Measurements from ENCODE around the gene ADGRG6. TPM values are rescaled to one million over a fixed set of nuclear protein-coding genes. Genes with fewer than 3 reads are reported as not detected.

Gene ADGRG6
- total and polyA plus RNA-seq, 2 of the 8 experiments (the other 6 are each of a cell fraction or from before 2014, with no cell fraction given), result 1.1 to 6.2 TPM

DNA sequence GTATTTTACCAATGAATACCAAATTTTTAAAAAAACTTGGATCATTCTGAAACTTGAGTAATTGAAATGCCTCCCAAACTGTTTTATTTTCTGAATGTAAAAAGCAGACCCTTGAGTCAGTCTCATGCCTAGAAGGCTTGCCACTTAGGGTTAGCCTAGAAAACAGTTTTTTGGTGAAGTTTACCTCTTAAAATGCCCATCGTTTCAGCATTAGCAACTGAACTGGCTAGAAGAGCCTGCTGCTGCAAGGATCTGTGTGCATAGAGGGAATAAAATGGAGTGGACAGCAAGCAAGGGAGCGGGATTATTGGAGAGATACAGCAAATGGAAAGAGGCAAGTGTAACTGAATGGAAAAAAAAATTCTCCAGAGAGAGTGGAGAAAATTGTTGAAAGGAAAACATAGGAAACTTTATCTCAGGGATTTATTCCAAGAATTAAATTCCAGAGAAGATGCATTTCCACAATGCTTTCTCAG lies 40.1 kb downstream of the ADGRG6 start:
- H2BK5ac ChIP-seq (ENCODE audit: low read depth, low read length), result no peak overlapping the region
- no peak for TF ChIP-seq RBBP5 (IDR thresholded peaks at IDR 0.05; ENCODE audit: borderline replicate concordance, low read depth, low read length)
- H4K91ac ChIP-seq (replicated peaks; ENCODE audit: insufficient read length, low read length), result no peak overlapping the region
- no peak overlapping the region for H3K14ac ChIP-seq (ENCODE audit: insufficient read length)
- no peaks in the 10 kb centered on the region for H4K20me1 ChIP-seq (replicated peaks in 1 of 2; ENCODE audit: control insufficient read depth in 1 of 2, insufficient read depth in 2 of 2, low read length in 2 of 2)
- H3K79me1 ChIP-seq (ENCODE audit: low read depth, low read length), result no peaks in the 10 kb centered on the region
- no peaks in the 10 kb centered on the region for H3K9me3 ChIP-seq (ENCODE audit: insufficient read depth in 2 of 2, low read depth in 1 of 2, low read length in 1 of 2)
- no peak overlapping the region for H3K56ac ChIP-seq (replicated peaks; ENCODE audit: insufficient read length, low read depth, low read length)
- H3K23me2 ChIP-seq (ENCODE audit: low read depth, low read length), result no peaks in the 10 kb centered on the region
- no peaks in the 10 kb centered on the region for H3K36me3 ChIP-seq (ENCODE audit: control insufficient read depth in 2 of 4, insufficient read depth in 4 of 4, low read length in 3 of 4)
- no peak overlapping the region for H4K8ac ChIP-seq (ENCODE audit: extremely low read depth, insufficient read depth, low read length)
- FAIRE-seq (no peak), DNase-seq (ENCODE audit: low read depth in 1 of 2, low spot score in 2 of 2) (no peak)
- H3K4me2 ChIP-seq (ENCODE audit: insufficient read depth in 1 of 2, low read depth in 2 of 2, low read length in 2 of 2), result no peak overlapping the region
- ChIA-PET CTCF (ENCODE audit: partially characterized antibody) (no interaction called here), POLR2A (ENCODE audit: partially characterized antibody) (no interaction called here)
- 95% methylated on average over 2 of the region's 2 CpGs; no CpG with 5 or more reads in 1 of the 2 experiments for WGBS, 2 experiments (ENCODE audit: extremely low coverage in 1 of 2, insufficient coverage in 1 of 2, insufficient read length in 1 of 2, insufficient replicate concordance in 2 of 2, low coverage in 1 of 2, low lambda C conversion rate in 2 of 2, missing lambda C conversion rate in 1 of 2)
- H2AFZ ChIP-seq (ENCODE audit: low read length), result no peak overlapping the region
- no peak overlapping the region for H4K5ac ChIP-seq (ENCODE audit: insufficient read length, low read depth, low read length)
- H3K4me3 ChIP-seq (ENCODE audit: extremely low read depth in 1 of 4, insufficient read depth in 2 of 4, low read depth in 3 of 4, low read length in 4 of 4), result no peak overlapping the region
- H2BK12ac ChIP-seq (ENCODE audit: low read depth, low read length), result no peak overlapping the region
- no peak overlapping the region for H2BK15ac ChIP-seq (ENCODE audit: low read length)
- H3K4me1 ChIP-seq (replicated peaks in 1 of 4; ENCODE audit: control insufficient read depth in 3 of 4, insufficient read depth in 4 of 4, low read length in 3 of 4), result no peaks in the 10 kb centered on the region
- H3K18ac ChIP-seq (ENCODE audit: extremely low read depth, low read length), result no peak overlapping the region
- no peak overlapping the region for H3K23ac ChIP-seq (ENCODE audit: insufficient read length)
- no peak overlapping the region for H2BK120ac ChIP-seq (replicated peaks; ENCODE audit: low read depth, low read length)
- no peaks in the 10 kb centered on the region for H3K79me2 ChIP-seq (ENCODE audit: control insufficient read depth in 1 of 2, insufficient read depth in 2 of 2, low read length in 2 of 2)
- H2BK20ac ChIP-seq (ENCODE audit: low read length), result no peak overlapping the region
- H2AK5ac ChIP-seq (ENCODE audit: low read depth, low read length), result no peak overlapping the region
- H3K9ac ChIP-seq (replicated peaks in 1 of 4; ENCODE audit: extremely low read depth in 1 of 4, low read depth in 3 of 4, low read length in 3 of 4), result no peak overlapping the region
- no peak overlapping the region for H3K27ac ChIP-seq (ENCODE audit: low read depth, low read length)
- H3K4ac ChIP-seq (replicated peaks; ENCODE audit: insufficient read length, low read depth, low read length), result no peak overlapping the region
- no peaks in the 10 kb centered on the region; a peak in 1 of 7 replicates for H3K27me3 ChIP-seq (replicated peaks in 1 of 4; ENCODE audit: control insufficient read depth in 3 of 4, extremely low read depth in 1 of 4, insufficient read depth in 3 of 4, low read length in 3 of 4)

Measured in H1 (cell line).